T1000 (cell line): ENCODE measurements around the gene NTRK3.

Experiments
- DNase-seq: peaks from one replicate; lab custom pipeline; 2025; ENCODE audit warnings: mixed read lengths; lab: John Stamatoyannopoulos, UW

NTRK3 gene

DNA sequence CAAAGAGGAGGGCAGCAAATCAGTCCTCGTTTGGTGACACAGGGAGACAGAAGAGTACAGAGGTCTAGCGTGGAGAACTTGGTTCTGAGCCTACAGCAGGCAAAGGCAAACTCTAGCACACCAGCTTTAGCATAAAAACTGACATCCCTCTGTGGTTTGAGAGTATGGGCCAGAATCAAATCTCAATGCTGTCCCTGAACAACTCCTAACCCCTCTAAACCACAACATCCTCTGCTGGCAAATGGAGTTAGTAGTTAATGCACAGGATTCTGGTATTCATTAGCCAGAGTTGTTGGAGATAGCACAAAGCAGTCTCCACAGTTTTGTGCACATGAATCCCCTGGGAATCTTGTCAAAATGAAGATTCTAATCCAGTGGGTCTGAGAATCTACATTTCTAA, 315.8 kb downstream of the NTRK3 start:
- DNase-seq, result no peak

DNA sequence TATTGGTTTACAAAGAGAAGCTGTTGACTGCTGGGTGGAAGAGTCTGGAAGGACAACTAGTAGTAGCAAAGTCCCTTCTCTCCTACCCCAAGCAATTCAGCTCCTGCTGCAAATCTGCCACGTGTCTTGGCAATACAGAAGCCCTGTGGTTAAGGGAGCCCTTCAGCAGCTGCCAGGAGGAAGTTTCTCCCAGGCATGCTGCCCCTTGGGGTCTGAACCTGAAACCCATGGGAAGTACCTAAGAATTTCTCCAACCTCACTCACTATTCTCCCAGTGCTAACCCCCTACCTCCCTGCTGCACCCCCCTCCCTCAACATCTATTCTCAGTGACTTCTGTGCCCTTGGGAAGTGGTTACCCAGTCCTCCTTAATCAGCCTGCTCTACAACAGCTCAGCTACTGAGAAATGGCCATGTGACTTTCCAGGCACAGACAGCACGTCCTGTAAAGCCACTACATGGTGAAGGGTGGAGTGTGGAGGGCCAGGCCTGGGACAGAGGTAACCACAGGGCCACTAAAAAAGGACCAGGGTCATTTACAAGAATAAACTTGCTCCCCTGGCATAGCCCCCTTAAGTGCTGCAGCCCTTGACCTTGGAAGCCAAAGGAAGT, 316.6 kb downstream of the NTRK3 start:
- no peak for DNase-seq

GRCh38 chr15:87938031-87938430, 318.5 kb downstream of the NTRK3 start:
- DNase-seq, result no peak

DNA sequence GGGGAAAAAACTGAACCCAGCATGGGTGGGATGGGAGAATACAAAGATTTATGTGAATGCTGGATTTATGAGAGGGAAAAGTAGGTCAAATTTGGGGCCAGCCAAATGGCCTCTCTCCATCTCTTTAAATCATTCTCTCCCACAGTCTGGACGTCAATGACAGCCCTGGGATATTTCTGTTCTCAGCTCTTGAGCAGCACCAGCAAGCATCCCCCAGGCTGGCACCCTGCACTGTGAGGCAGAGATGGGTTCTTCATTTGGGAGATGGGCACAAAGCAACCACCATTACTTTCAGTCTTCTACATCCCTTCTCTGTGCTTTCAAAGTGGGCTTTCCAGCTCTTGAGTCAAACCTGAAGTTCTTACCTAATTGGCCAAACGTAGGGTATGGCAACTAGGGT, 321.0 kb downstream of the NTRK3 start:
- no peak for DNase-seq

GRCh38 chr15:87931584-87931983, 325.0 kb downstream of the NTRK3 start:
- no peak for DNase-seq

GRCh38 chr15:87930457-87930856, 326.1 kb downstream of the NTRK3 start:
- DNase-seq, result no peak

DNA sequence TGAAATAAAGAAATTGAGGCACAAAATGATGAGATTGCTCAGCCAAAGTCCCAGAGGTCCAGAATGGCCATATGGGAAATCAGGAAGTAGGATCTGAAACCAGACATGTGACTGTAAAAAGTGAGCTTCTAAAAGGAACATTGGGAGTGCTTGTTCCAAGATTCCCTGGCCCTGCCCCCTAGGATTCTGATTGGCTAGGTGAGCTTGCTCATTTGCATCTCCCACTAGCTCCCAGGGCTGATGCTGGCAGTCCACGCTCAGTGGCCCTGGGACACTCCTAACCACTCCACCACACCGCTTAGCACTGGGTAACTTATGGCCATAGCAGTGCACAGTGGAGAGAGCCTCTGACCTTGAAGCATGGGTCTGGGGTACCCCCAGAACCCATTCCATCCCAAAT, 326.7 kb downstream of the NTRK3 start:
- no peak for DNase-seq

DNA sequence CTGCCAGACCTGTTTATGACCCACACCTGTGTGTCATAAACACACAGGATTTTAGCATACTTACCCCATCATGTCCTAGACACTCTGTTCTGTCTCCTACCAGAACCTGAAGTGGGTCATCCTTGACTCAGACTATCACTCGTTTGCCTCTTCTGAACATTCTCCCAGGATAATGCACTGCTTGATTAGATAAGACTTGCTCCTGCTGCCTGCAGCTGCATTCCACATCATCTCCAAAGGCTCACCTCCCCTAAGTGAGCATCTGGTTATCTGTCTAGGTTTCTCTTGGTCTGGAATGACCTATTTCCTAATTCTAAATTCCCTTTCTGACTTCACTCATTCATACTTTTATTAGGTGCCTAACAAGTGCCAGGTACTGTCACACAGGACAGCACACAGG, 332.1 kb downstream of the NTRK3 start:
- no peak for DNase-seq

DNA sequence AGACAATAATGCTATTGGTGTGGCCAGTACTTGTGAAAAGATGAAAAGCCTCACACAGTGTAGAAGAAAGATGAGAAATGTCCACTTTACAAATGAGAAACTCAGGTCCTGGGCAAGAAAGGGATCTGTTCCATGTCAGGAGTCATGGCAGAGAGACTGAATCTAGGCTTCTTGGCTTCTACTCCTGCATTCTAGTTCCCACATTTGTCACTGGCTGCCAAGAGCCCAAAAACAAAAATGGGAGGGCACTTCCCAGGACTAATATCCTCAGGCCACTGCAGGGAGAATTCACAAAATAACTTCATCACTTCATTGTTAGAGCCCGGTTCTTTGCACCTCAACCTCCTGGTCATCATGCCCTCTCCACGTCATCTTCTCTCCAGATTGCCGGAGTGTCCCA, 337.5 kb downstream of the NTRK3 start:
- DNase-seq, result no peak

GRCh38 chr15:87917480-87917879, 339.1 kb downstream of the NTRK3 start:
- no peak for DNase-seq

- DNase-seq, result no peak
Observed at GRCh38 chr15:87916208-87916607, 340.3 kb downstream of the NTRK3 start.

- DNase-seq, result no peak
Observed at GRCh38 chr15:87910301-87910700, 346.2 kb downstream of the NTRK3 start.

- DNase-seq, result no peak
Observed at GRCh38 chr15:87907676-87908446, 348.7 kb downstream of the NTRK3 start.

- no peak for DNase-seq
Observed at GRCh38 chr15:87906444-87906843, 350.1 kb downstream of the NTRK3 start.

DNA sequence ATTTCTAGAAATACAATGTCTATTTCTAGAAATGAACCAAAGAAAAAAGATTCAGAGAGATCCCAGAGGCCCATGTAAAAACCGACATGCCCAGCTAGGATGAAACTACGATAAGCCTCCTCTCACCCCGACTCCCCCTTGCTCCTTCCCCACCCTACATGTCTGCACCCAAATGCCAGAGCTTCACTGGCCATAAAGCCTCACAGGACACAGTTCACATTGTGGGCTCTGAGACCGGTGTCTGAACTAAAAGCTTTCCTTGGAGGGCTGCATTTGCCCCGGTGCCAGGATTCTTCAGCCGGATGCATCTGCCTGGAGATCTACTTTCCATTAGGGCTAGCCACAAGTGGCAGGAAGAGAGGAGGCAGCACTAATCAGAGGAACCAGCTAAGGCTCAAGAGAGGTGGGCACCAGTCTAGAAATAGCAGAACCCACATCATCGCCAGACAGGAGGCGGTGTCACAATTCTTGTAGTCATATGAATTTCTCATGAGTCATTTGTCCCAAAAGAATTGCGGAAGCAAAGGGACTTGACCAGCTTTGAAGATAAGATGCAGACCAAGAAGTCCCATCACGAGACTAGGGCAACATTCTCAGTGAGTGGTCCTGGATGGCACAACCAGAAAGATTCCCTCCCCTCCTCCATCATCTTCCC, 353.6 kb downstream of the NTRK3 start:
- no peak for DNase-seq

GRCh38 chr15:87901926-87902690, 354.4 kb downstream of the NTRK3 start:
- no peak for DNase-seq

GRCh38 chr15:87901008-87901407, 355.5 kb downstream of the NTRK3 start:
- no peak for DNase-seq

DNA sequence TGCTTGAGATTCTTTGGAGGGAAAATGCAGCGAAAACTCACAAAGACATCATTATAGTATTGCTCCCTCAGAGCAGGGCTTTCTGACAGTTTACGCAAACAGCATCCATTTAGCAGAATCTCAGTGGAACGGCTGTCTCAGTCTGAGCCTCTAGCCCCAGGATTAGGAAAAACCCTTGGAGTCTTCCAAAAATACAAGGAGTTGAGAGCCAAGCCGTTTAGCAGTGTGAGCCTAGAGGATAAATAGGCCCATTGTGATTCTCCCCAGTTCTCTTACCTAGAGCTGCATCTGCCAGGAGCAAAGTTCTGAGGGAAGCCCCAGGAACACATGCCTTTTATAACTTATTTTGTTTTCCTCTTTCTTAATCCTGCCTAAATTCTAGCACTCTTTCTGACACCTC, 359.6 kb downstream of the NTRK3 start:
- no peak for DNase-seq

DNA sequence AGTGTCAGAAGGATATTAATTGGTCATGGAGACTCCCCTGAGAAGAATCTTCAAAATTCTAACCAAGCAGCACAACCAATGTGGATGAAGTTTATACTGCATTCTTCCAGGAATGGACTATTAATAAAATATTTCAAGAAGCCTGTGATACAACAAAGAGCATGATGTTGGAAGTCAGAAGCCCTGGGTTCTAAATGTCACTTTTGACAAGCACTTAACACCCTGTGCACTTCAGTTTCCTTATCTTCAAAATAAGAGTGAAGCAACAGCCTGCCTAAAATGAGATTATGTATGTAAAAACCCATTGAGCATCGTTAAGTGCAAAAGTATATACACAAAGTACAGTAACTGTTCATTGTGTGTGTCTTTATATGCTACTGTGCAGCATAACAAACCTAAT, 369.4 kb downstream of the NTRK3 start:
- no peak for DNase-seq

GRCh38 chr15:87881026-87881425, 375.5 kb downstream of the NTRK3 start:
- no peak for DNase-seq

GRCh38 chr15:87877822-87878542, 378.6 kb downstream of the NTRK3 start:
- no peak for DNase-seq
